Naive thymus-derived CD4-positive, alpha-beta T cell (primary cell): ENCODE data around the gene VCP. TPM values are rescaled to one million over a fixed set of nuclear protein-coding genes. Genes with fewer than 3 reads are reported as not detected.

Experiments
- ATAC-seq: fragments of 150-1000 bp; cut with Tn5 transposase; 2 replicates; pipeline ENCODE4 v1.10.0; 2021; ENCODE audit warnings: mild to moderate bottlenecking, moderate library complexity
- CTCF ChIA-PET: fragments of 350-600 bp; sonication (Branson Sonifier 250); formaldehyde crosslinking; loops from one replicate; lab custom pipeline; 2021; ENCODE audit warnings: antibody characterized with exemption; lab: Charles Lee
- POLR2A ChIA-PET: fragments of 350-600 bp; sonication (Branson Sonifier 250); formaldehyde crosslinking; loops from one replicate; lab custom pipeline; 2021; ENCODE audit warnings: antibody characterized with exemption, inconsistent platforms; lab: Charles Lee
- DNase-seq, 9 donors: peaks; one replicate each; pipeline versions ENCODE4 v3.0.0 to v3.0.0-alpha.2; 2020 to 2022; ENCODE audit warnings: mixed read lengths in 1 of 9
- H3K27ac ChIP-seq: one replicate; pipeline ENCODE4 v1.7.0; 2013; ENCODE audit warnings: mild to moderate bottlenecking, low read depth, low read length, moderate library complexity
- H3K27me3 ChIP-seq, 2 donors: one replicate each; pipeline ENCODE4 v1.7.0; 2013; ENCODE audit warnings: low read length in 2 of 2, mild to moderate bottlenecking in 2 of 2, moderate library complexity in 2 of 2; ENCODE audit not compliant: control insufficient read depth in 2 of 2, insufficient read depth in 2 of 2
- H3K36me3 ChIP-seq, 3 experiments: 1 replicate in 2 of 3; 2 replicates in 1 of 3; pipeline ENCODE4 v1.7.0; 2013; ENCODE audit warnings: low read length in 3 of 3, mild to moderate bottlenecking in 3 of 3, moderate library complexity in 1 of 3; ENCODE audit not compliant: insufficient read depth in 3 of 3, control insufficient read depth in 2 of 3
- H3K4me1 ChIP-seq, 2 donors: one replicate each; pipeline ENCODE4 v1.7.0; 2013; ENCODE audit warnings: low read length in 2 of 2, mild to moderate bottlenecking in 2 of 2, moderate library complexity in 1 of 2; ENCODE audit not compliant: control insufficient read depth in 2 of 2, insufficient read depth in 2 of 2
- H3K4me3 ChIP-seq: 2 replicates; pipeline ENCODE4 v1.7.0; 2013; ENCODE audit warnings: mild to moderate bottlenecking, low read length
- H3K9me3 ChIP-seq, 3 experiments: 1 replicate in 2 of 3; 2 replicates in 1 of 3; pipeline ENCODE4 v1.7.0; 2013; ENCODE audit warnings: low read length in 3 of 3; ENCODE audit not compliant: control insufficient read depth in 2 of 3
- H3K27ac Mint-ChIP-seq, 9 donors: one replicate each; pipeline ENCODE4 v1.8.0; 2020 to 2022; ENCODE audit warnings: mixed read lengths in 9 of 9, mild to moderate bottlenecking in 8 of 9, moderate library complexity in 5 of 9, inconsistent platforms in 2 of 9
- H3K27me3 Mint-ChIP-seq, 5 donors: one replicate each; pipeline ENCODE4 v1.8.0; 2021 to 2022; ENCODE audit warnings: mixed read lengths in 5 of 5, mild to moderate bottlenecking in 1 of 5
- H3K36me3 Mint-ChIP-seq, 5 donors: one replicate each; pipeline ENCODE4 v1.8.0; 2020 to 2022; ENCODE audit warnings: mixed read lengths in 5 of 5, mild to moderate bottlenecking in 3 of 5, inconsistent platforms in 1 of 5
- H3K4me1 Mint-ChIP-seq, 7 donors: one replicate each; pipeline ENCODE4 v1.8.0; 2020 to 2022; ENCODE audit warnings: mixed read lengths in 7 of 7, mild to moderate bottlenecking in 3 of 7, inconsistent platforms in 1 of 7
- H3K4me3 Mint-ChIP-seq, 10 donors: one replicate each; pipeline ENCODE4 v1.8.0; 2020 to 2022; ENCODE audit warnings: mild to moderate bottlenecking in 10 of 10, mixed read lengths in 10 of 10, moderate library complexity in 6 of 10, inconsistent platforms in 2 of 10
- H3K9me3 Mint-ChIP-seq, 11 donors: one replicate each; pipeline ENCODE4 v1.8.0; 2020 to 2022; ENCODE audit warnings: mixed read lengths in 11 of 11, mild to moderate bottlenecking in 4 of 11, inconsistent platforms in 1 of 11, moderate library complexity in 1 of 11
- intact Hi-C, 2 donors: fragments of 100-400 bp; cut with micrococcal nuclease; formaldehyde crosslinking; loops; one replicate each; pipeline ENCODE4 v1.15.1; 2023
- polyA plus RNA-seq, 2 donors: library from polyadenylated mRNA; unstranded; fragments of 300-500 nt; fragmentation: Illumina TruSeq; gene quantifications; one replicate each; pipeline ENCODE4 v1.2.3, GENCODE V29; 2021
- total RNA-seq, 6 experiments: library from RNA in 5 of 6; stranded (reverse) in 5 of 6; gene quantifications; 1 replicate in 5 of 6; 2 replicates in 1 of 6; pipeline ENCODE4 v1.2.3 and lab custom pipeline; 2021 to 2026

Gene VCP
- total and polyA plus RNA-seq, 7 experiments from 2014 or later = 134 to 259 (median 198) TPM

DNA sequence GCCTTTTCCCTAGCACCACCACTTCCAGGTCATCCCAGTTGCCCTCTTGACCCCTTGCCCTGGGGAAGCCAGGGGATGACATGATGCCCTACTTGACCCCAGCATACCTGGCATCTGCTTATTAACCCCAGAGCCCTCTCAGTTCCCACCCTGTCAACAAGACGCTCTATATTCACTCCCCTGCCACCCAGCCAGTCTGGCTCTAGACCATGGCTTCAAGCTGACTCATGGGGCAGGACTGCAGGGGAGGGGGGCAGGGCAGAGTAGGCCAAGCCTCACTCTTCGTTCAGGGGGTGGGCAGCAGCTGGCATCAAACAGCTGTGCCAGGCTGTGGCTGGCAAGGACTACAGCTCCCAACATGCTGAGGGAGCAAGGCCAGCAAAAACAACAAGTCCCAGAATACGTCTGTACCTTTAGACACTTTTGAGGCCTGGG lies 37.9 kb upstream of the VCP start:
- intact Hi-C loops = loop anchor here (2.0 to 10.0 kb wide), 12 partner anchors 304 to 1946 kb away; partner anchors contain the start of genes B4GALT1 (in 1 of the 2), CCDC107 (in 1 of the 2), CCL27 (in 1 of the 2) and CLTA (in 1 of the 2)
- ATAC-seq = no peak
- peak overlapping the region in 8 of 10 donors; percentile 55 to 87 (median 80) for H3K4me3 Mint-ChIP-seq
- Histone ChIP-seq H3K4me3 (no peak overlapping the region), H3K27me3 (no peaks in the 10 kb centered on the region), H3K27ac (peak overlapping the region; percentile 71), H3K36me3 (peaks cover 0 to 21% (median 0%) of the 10 kb centered on the region in 3 experiments), H3K4me1 (peaks cover 35% of the 10 kb centered on the region in 2 donors), H3K9me3 (no peaks in the 10 kb centered on the region)
- no peak for DNase-seq
- H3K27me3 Mint-ChIP-seq = no peaks in the 10 kb centered on the region
- POLR2A ChIA-PET = interaction anchor here (0.6 to 2.7 kb wide), 3 partner anchors 8 to 113 kb away, joined by 3 to 22 read pairs (median 3); partner anchors contain the start of gene STOML2
- H3K9me3 Mint-ChIP-seq = no peaks in the 10 kb centered on the region
- peak overlapping the region in 6 of 9 donors; percentile 59 to 94 (median 86) for H3K27ac Mint-ChIP-seq
- H3K4me1 Mint-ChIP-seq = peaks cover 26 to 54% (median 52%) of the 10 kb centered on the region in 7 donors
- peaks cover 0 to 16% (median 5%) of the 10 kb centered on the region in 5 donors for H3K36me3 Mint-ChIP-seq
- CTCF ChIA-PET = interaction anchor here (1.6 kb wide), 1 partner anchor 8 kb away, joined by 5 read pairs; the partner anchor contains the start of gene STOML2

DNA sequence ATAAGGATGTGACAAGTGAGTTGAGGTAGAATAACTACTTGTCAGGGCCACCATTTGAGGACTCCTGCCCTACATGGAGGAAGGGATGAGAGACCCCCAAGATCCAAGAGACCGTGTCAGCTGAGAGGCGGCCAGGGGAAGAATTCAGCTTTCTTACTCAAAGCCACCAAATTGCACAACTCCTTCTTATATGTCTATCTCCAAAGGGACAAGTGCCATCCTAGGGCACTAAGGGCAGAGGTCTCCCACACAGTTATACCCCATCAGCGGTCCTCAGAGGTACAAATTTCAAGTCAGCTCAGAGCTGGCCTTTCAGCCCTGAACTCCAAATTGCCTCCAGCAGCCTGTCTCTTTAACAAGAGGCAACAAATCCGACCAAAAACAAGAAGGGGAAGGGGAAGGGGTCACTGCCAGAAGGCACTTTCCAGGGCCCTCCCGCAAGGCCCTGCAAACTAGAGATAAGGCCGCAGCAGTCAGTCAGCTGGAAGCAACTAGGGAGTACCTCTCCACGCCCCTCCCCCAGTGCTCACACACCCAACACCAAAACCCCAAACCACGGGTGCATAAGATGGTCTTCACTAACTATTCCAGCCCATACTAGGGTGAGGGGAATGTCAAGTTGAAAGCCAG lies 36.6 kb upstream of the VCP start:
- H3K9me3 ChIP-seq = no peaks in the 10 kb centered on the region
- Mint-ChIP-seq H3K36me3 (peaks cover 0 to 21% (median 8%) of the 10 kb centered on the region in 5 donors), H3K27me3 (no peaks in the 10 kb centered on the region), H3K9me3 (no peaks in the 10 kb centered on the region), H3K4me1 (peaks cover 19 to 43% (median 39%) of the 10 kb centered on the region in 7 donors), H3K27ac (no peak overlapping the region), H3K4me3 (no peak overlapping the region)
- DNase-seq = no peak
- H3K36me3 ChIP-seq = peaks cover 0 to 21% (median 0%) of the 10 kb centered on the region in 3 experiments
- ChIA-PET POLR2A (no interaction called here), CTCF (interaction anchor here (0.8 to 1.3 kb wide), 2 partner anchors 12 to 245 kb away, joined by 3 to 4 read pairs; partner anchors contain the start of gene PIGO)
- H3K4me3 ChIP-seq = no peak overlapping the region
- no peak overlapping the region for H3K27ac ChIP-seq
- no peak for ATAC-seq
- H3K4me1 ChIP-seq = peaks cover 22% of the 10 kb centered on the region in 2 donors
- intact Hi-C loops = no loop called here
- H3K27me3 ChIP-seq = no peaks in the 10 kb centered on the region

DNA sequence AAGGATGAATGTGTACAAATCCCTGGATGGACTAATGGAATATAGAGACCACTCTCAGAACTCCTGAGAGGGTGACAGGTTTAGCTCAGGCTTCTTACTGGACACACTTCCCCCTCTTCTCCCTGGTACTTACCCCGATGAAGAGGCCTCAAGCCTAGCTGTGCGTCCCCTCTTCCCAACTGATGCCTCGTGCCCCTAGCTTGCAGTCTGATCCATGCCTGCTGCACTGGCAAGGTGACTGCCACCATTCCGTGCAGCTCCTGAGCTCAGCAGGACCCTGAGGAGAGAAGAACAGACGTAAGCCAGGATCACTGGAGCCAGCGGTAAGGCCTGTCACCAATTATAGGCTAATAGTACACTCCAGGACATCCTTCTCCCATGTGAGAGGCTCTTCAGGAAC lies 36.0 kb upstream of the VCP start:
- Histone ChIP-seq H3K4me3 (no peak overlapping the region), H3K27ac (no peak overlapping the region), H3K36me3 (peaks cover 0 to 21% (median 0%) of the 10 kb centered on the region in 3 experiments), H3K9me3 (no peaks in the 10 kb centered on the region), H3K27me3 (no peaks in the 10 kb centered on the region), H3K4me1 (peaks cover 18 to 20% of the 10 kb centered on the region in 2 donors)
- Mint-ChIP-seq H3K4me1 (peaks cover 13 to 39% (median 36%) of the 10 kb centered on the region in 7 donors), H3K9me3 (no peaks in the 10 kb centered on the region), H3K27ac (no peak overlapping the region), H3K36me3 (peaks cover 0 to 21% (median 8%) of the 10 kb centered on the region in 5 donors), H3K27me3 (no peaks in the 10 kb centered on the region), H3K4me3 (no peak overlapping the region)
- CTCF ChIA-PET = interaction anchor here (1.3 kb wide), 1 partner anchor 12 kb away, joined by 4 read pairs; the partner anchor contains the start of gene PIGO
- DNase-seq (no peak), ATAC-seq (no peak)
- intact Hi-C loops = no loop called here
- POLR2A ChIA-PET = interaction anchor here (1.2 kb wide), 1 partner anchor 13 kb away, joined by 4 read pairs; no protein-coding TSS in a partner anchor

DNA sequence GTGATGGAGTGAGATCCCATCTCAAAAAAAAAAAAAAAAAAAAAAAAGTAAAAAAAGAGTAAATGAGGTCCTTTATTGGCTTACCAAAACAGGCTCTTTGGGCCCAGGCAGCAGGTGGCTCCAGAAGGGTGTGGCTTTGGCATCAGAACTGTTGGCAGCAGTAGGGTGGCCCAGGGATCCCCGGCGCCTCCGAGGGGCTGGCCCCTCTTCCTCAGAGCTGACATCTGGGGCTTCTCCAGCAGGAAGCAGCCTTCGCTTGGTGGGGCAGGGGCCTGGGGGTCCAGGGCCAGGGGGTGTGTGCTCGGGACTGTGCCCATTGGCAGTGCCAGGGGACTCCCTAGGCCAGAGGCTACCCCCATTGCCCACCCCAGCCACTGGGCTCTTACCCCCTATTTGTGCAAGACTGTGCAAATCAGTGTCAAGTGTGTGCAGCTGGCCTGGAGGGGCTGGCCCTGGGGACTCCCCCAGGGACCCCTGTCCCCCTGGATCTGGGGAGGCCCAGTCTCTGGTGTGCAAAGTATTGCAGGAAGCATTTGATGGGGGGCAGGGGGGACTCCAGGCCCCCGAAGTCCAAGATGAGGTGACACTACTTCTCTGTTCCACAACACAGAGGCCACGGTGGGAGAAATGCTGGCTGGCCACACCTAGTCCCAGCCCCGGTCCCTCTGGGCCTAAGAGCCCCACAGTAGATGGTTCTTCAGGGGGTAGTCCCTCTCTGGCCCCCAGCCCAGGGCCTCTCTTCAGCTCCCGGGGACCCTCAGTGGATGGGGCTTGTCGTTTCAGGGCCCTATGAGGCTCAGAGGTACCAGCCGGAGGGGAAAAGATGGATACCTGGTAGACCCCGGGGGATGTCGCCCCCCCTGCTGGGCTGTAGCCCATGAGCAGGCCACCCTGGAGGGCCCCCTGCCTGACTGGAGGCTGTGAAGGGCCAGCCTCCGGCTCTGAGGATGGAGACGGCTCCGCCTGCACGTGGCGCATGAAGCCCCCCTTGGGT lies 35.2 kb upstream of the VCP start:
- no peak overlapping the region for H3K27ac Mint-ChIP-seq
- no peaks in the 10 kb centered on the region for H3K9me3 Mint-ChIP-seq
- ChIA-PET CTCF (interaction anchor here (1.3 kb wide), 2 partner anchors 11 to 208 kb away, joined by 3 to 4 read pairs; partner anchors contain the start of gene PIGO), POLR2A (interaction anchor here (1.2 to 3.2 kb wide), 4 partner anchors 8 to 36 kb away, joined by 4 to 13 read pairs (median 4); partner anchors contain the start of genes ATOSB and PIGO)
- Histone ChIP-seq H3K4me3 (no peak overlapping the region), H3K27ac (no peak overlapping the region), H3K27me3 (no peaks in the 10 kb centered on the region), H3K36me3 (peaks cover 0 to 21% (median 0%) of the 10 kb centered on the region in 3 experiments), H3K9me3 (no peaks in the 10 kb centered on the region), H3K4me1 (peaks cover 21 to 22% of the 10 kb centered on the region in 2 donors)
- intact Hi-C loops = no loop called here
- H3K36me3 Mint-ChIP-seq = peaks cover 0 to 21% (median 13%) of the 10 kb centered on the region in 5 donors
- H3K4me3 Mint-ChIP-seq = no peak overlapping the region
- H3K27me3 Mint-ChIP-seq = no peaks in the 10 kb centered on the region
- DNase-seq = no peak
- no peak for ATAC-seq
- peaks cover 21 to 42% (median 38%) of the 10 kb centered on the region in 7 donors for H3K4me1 Mint-ChIP-seq

DNA sequence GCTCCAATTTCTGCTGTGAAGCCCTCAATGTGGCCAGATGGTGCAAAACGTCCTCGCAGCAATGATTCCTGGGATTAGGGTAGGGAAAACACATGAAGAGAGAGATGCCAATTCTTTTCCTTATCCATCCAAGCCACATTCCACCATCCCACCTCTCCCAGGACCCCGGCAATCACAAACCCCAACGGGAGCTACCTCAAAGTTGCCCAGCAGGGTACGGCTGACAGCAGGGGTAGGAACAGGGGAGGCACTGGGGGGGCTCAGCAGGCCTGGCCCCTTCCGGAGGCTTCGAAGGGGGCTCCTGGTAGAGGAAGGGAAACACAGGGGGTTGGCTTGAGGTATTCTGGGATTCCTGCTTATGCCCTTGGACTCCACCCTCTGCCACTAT lies 33.9 kb upstream of the VCP start:
- DNase-seq (no peak), ATAC-seq (no peak)
- peaks cover 17 to 42% (median 39%) of the 10 kb centered on the region in 7 donors for H3K4me1 Mint-ChIP-seq
- H3K27me3 Mint-ChIP-seq = no peaks in the 10 kb centered on the region
- intact Hi-C loops = no loop called here
- Histone ChIP-seq H3K4me1 (peaks cover 21 to 25% of the 10 kb centered on the region in 2 donors), H3K36me3 (peaks cover 0 to 23% (median 0%) of the 10 kb centered on the region in 3 experiments), H3K27me3 (no peaks in the 10 kb centered on the region), H3K27ac (no peak overlapping the region), H3K4me3 (no peak overlapping the region), H3K9me3 (no peaks in the 10 kb centered on the region)
- ChIA-PET POLR2A (interaction anchor here (1.2 to 3.2 kb wide), 3 partner anchors 9 to 35 kb away, joined by 4 to 13 read pairs (median 5); partner anchors contain the start of genes ATOSB and PIGO), CTCF (interaction anchor here (0.6 to 1.2 kb wide), 2 partner anchors 9 to 691 kb away, joined by 3 read pairs; no protein-coding TSS in a partner anchor)
- H3K9me3 Mint-ChIP-seq = no peaks in the 10 kb centered on the region
- H3K4me3 Mint-ChIP-seq = no peak overlapping the region
- H3K27ac Mint-ChIP-seq = peak overlapping the region in 1 of 9 donors; percentile 48
- H3K36me3 Mint-ChIP-seq = peaks cover 0 to 22% (median 13%) of the 10 kb centered on the region in 5 donors
